HG03039 (cell line): Measurements from ENCODE around the gene TRAF1.

Experiments
- ATAC-seq: cut with Tn5 transposase; IDR thresholded peaks from one replicate; pipeline ENCODE4 v1.9.1; 2021; ENCODE audit warnings: mild to moderate bottlenecking, moderate library complexity; ENCODE audit not compliant: unreplicated experiment

TRAF1 gene

DNA sequence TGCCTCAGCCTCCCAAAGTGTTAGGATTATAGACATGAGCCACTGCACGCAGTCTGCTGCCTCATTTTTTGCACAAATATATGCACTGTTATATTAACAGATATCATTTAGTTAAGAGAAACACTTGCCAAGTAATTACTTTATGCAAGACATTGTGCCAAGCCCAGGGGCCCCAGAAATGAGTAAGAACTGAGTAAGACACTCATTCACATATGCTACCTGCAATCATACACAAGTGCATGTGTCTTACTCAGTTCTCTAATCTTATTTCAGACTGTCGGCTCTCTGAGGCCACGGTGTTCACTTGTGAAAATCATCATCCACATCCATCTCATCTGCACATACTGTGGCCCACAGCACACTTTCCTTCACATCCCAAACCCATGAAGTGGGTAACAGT lies 16.0 kb downstream of the TRAF1 start:
- ATAC-seq = no peak

DNA sequence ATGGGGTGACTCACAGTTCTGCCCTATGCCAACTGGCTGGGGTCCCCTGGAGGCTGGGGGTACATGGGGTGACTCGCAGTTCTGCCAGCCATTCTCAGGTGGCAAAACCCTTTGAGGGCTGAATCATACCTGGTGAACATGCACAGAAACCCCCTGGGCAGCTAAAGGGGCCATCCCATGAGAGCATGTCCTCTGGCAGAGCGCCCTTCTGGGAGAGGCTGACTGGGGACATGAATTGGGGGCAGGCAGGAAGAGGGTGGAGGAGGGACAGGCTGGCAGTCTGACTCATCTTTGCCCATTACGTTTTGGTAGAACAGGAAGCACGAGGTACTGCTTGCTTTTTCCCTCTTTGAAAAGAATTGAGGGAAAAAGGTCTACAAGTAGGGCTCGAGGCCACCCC lies 16.7 kb downstream of the TRAF1 start:
- ATAC-seq = no peak

DNA sequence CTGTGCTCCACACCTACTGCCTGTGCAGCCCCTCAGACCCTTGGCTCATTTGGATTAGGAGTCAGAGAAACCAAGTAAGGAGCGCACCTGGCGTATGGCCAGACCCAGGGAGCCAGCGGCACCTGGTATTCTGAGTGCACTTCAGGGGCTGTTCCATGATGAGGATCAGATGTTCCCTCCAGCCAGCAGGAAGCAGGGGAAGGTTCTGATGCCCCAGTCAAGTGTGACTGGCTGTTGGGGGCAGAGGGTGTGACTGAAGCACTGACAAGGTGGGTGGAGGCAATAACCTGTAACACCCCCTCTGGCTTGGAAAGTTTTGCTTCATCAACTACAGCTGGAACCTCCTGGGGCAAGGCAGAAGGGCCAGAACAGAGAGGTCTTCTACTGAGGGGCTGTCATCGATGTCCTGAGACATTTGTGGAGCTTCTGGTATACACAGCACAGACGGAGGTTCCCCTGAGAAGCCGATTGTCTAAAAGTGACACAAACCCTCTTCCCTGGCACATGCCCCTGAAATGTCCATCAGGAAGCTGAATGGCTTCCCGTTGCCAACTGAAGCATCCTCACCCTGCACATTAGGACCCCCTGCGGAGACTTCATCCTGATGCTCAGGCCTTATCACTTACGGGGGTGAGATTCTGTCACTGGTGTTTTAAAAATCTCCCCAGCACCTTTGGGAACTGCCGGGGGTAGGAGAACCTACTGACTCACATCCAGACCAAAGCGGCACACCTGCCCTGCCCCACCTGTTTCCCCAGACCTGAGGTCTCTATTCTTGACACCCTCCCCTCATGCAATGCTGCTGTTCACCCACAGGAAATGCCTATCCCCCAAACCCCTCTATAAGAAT lies 21.1 kb downstream of the TRAF1 start:
- no peak for ATAC-seq

DNA sequence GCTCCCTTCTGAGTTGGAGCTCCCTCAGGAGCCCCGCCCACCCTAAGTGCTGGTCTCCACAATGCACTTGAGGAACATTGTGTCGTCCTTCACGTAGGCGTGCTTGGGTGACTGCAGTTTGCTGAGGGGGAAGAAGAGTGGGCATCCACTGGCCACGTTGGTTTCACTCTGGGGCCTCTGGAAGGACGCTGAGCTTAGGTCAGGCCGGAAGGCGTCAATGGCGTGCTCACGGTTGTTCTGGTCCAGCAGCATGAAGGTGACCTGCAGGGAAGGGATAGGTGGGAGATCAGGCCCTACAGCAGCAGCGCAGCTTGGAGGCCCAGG lies 21.7 kb downstream of the TRAF1 start:
- ATAC-seq = no peak

- no peak for ATAC-seq
Observed at GRCh38 chr9:120904061-120904977, 22.3 kb downstream of the TRAF1 start.

DNA sequence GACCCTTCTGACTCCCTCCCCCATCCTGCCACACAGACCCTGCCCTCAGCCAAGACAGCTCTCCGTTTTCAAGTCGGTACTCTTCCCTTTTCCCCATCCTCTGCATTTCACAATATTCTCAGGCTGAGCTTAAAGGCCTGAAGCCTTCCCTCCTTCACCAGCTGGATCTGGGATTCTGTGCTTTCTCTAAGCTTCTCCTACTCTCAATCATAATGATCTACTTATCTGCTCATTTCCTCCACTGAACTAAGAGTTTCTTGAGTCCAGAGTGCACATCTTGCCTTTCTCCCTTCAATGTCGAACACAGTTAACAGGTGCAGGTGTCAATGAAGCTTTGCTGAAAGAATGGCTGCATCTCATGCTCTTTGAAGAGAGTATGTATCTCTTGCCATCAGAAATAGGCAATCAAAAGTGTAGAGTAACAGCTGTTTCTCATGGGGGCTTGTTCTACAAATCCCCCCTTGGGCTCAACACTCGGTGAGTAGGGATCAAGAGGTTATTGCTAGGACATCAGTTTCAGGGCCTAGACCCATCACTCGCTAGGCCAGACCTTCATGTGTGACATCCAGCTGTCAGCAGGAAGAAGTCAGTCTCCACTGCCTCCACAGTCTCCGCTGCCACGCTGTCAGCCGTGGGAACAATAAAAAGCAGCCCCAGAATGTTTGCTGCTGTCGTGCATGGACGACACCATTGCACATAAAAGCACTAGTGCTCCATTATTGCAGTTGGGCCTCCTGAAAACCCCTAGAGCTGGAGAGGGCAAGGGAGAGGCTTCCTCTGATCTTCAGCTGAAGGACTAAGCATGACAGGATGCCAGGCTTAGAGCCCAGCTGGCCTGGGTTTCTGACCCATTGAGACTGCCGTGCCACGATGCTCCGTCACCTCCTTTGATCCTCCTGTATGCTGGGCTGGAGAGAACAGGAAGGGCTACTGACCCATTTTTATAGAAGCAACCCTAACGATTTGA lies 23.7 kb downstream of the TRAF1 start:
- no peak for ATAC-seq

DNA sequence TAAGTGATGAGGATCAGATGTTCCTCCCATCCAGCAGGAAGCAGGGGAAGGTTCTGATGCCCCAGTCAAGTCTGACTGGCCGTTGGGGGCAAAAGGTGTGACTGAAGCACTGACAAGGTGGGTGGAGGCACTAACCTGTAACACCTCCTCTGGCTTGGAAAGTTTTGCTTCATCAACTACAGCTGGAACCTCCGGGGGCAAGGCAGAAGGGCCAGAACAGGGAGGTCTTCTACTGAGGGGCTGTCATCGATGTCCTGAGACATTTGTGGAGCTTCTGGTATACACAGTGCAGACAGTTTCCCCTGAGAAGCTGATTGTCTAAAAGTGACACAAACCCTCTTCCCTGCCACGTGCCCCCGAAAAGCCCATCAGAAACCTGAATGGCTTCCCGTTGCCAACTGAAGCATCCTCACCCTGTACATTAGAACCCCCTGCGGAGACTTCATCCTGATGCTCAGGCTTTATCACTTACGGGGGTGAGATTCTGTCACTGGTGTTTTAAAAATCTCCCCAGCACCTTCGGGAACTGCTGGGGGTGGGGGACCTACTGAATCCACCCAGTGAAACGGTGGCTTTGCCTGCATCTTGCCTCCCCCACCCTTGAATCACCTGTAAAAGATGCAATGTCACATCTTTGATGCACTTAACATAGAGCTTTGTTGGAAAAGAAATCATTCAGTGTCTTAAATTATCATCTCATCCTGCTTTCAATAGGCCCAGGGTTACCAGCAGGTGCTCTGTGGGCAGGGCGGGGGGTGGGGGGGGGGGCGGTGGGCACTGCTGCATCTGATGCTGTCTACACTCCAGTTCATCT lies 24.6 kb downstream of the TRAF1 start:
- no peak for ATAC-seq

GRCh38 chr9:120900824-120901223 lies 25.8 kb downstream of the TRAF1 start:
- ATAC-seq = no peak

- no peak for ATAC-seq
Observed at GRCh38 chr9:120899490-120900068, 27.0 kb downstream of the TRAF1 start.

- no peak for ATAC-seq
Observed at GRCh38 chr9:120898396-120898795, 28.2 kb downstream of the TRAF1 start.

- no peak for ATAC-seq
Observed at GRCh38 chr9:120895951-120896350, 30.6 kb downstream of the TRAF1 start.

GRCh38 chr9:120894321-120895148 lies 32.1 kb downstream of the TRAF1 start:
- ATAC-seq = no peak

DNA sequence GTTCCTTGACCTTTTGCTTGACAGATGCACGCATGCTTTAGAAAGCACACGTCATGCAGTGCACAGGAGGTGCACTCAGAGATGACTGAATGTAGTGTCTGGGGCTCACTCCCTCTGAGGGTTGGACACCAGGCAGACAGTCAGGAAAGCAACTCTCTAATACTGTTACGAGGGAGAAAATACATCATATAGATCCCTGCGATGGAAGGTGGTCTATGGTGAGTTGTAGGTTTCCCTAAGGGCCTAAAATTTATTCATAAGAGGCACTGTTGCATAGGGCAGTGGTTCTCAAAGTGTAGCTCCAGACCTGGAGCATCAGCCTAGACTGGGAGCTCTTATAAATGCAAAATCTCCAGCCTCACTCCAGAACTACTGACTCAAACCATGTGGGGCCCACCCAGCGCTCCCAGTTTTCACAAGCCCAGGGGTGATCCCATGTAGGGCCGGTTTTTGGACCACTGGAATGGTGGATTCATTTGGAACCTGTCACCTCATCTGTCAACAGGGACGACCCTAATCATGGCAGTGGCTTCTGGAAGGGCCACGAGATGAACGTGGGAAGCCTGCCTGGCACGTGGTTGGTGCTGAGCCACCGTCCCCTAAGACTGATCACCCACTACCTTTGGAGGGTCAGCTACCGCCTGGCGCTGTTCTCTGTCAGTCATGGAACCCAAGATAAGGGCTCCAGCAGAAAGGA lies 32.8 kb downstream of the TRAF1 start:
- ATAC-seq = no peak

GRCh38 chr9:120892748-120893610 lies 33.6 kb downstream of the TRAF1 start:
- ATAC-seq = peak; percentile 48

GRCh38 chr9:120891884-120892747 lies 34.5 kb downstream of the TRAF1 start:
- ATAC-seq = peak; percentile 22

DNA sequence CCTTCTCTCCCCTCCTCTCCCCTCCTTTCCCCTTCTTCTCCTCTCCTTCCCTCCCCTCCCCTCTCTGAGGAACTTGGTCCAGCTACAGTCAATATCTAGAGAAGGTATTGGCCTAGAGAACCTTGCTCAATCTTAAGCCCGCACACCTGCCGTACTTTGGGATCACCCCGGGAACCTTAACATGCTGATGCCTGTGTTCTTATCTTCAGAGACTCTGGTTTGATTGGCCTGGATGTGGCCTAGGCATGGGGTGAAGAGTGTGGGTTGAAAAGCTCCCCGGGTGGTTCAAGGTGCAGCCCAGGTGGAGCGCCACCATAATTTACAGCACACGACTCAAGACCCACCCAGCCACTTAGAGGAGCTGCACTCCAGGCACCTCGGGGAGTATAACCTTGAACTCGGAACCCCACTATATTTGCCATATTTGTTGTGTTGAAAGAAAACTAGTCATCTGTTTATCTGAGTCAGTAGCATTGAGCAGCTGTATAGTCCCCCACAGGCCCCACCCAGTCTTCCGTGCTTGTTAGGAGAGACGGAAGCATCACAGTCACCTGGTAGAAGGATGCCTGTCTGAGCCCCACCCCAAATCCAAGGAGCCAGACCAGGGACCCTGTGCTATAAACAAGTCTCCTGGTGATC lies 35.2 kb downstream of the TRAF1 start:
- no peak for ATAC-seq
